Endothelial cell of umbilical vein (primary cell): Measurements from ENCODE around the gene RAP1GAP2. TPM values are rescaled to one million over a fixed set of nuclear protein-coding genes. Genes with fewer than 3 reads are reported as not detected.

Experiments used
- BruUV-seq: library from RNA; stranded (reverse); fragments of 400-500 nt; replicated peaks from 2 replicates; lab custom pipeline; 2021; lab: Mats Ljungman, UMichigan
- CTCF ChIA-PET: fragments of 300-600, 350-600 bp; sonication (Branson Sonifier 250); formaldehyde crosslinking; loops from one replicate; lab custom pipeline; 2021; ENCODE audit warnings: antibody characterized with exemption, inconsistent platforms; lab: Charles Lee
- POLR2A ChIA-PET: fragments of 300-600, 350-600 bp; sonication (Branson Sonifier 250); formaldehyde crosslinking; loops from one replicate; lab custom pipeline; 2021; ENCODE audit warnings: antibody characterized with exemption, inconsistent platforms; lab: Charles Lee
- DNase-seq: peaks from one replicate; pipeline ENCODE4 v3.0.0-alpha.2; 2011; ENCODE audit warnings: low read depth, low spot score
- FAIRE-seq: peaks from 2 replicates; lab custom pipeline; 2011; peaks lifted over from hg19 to GRCh38; lab: Jason Lieb, UNC
- H2AFZ ChIP-seq: 2 replicates; pipeline ENCODE4 v1.6.0; 2012; ENCODE audit warnings: low read depth, low read length, control low read depth, inconsistent platforms
- H3K27ac ChIP-seq: 2 replicates; pipeline ENCODE4 v1.5.1; 2011; ENCODE audit warnings: low read depth, mild to moderate bottlenecking, control low read depth, low read length, moderate library complexity; ENCODE audit not compliant: insufficient read depth
- H3K27me3 ChIP-seq, 2 experiments: 2 replicates each; pipeline versions ENCODE4 v1.6.0 to v1.6.1; 2011; ENCODE audit warnings: low read length in 2 of 2, mixed read lengths in 1 of 2; ENCODE audit not compliant: control insufficient read depth in 2 of 2, insufficient read depth in 2 of 2
- H3K36me3 ChIP-seq, 2 experiments: 2 replicates in 1 of 2; 3 replicates in 1 of 2; pipeline ENCODE4 v1.5.1; 2011; ENCODE audit warnings: low read length in 2 of 2, mild to moderate bottlenecking in 1 of 2, moderate library complexity in 1 of 2; ENCODE audit not compliant: control insufficient read depth in 2 of 2, insufficient read depth in 2 of 2; ENCODE audit errors: extremely low read depth in 1 of 2
- H3K4me1 ChIP-seq: 3 replicates; pipeline ENCODE4 v1.5.1; 2011; ENCODE audit warnings: mild to moderate bottlenecking, low read length; ENCODE audit not compliant: control insufficient read depth, insufficient read depth; ENCODE audit errors: extremely low read depth
- H3K4me2 ChIP-seq: 2 replicates; pipeline ENCODE4 v1.6.1; 2011; ENCODE audit warnings: low read length, control low read depth, mixed read lengths; ENCODE audit not compliant: insufficient read depth
- H3K4me3 ChIP-seq, 3 experiments: fragments of 200-600 bp in 1 of 3; sonication (generic), shearing (Covaris generic) in 1 of 3; replicated peaks in 1 of 3; 2 replicates each; pipeline ENCODE4 v1.5.1; 2011 to 2016; ENCODE audit warnings: control low read depth in 3 of 3, low read length in 3 of 3, mild to moderate bottlenecking in 2 of 3, inconsistent platforms in 1 of 3, low read depth in 1 of 3, moderate library complexity in 1 of 3; ENCODE audit not compliant: insufficient read depth in 1 of 3
- H3K79me2 ChIP-seq: 2 replicates; pipeline ENCODE4 v1.6.0; 2012; ENCODE audit warnings: low read length, inconsistent platforms; ENCODE audit not compliant: control insufficient read depth, insufficient read depth
- H3K9ac ChIP-seq: replicated peaks from 2 replicates; pipeline ENCODE3; 2011; ENCODE audit warnings: low read length, control low read depth; ENCODE audit not compliant: insufficient read depth; ENCODE audit errors: extremely low read depth
- H3K9me1 ChIP-seq: replicated peaks from 3 replicates; pipeline ENCODE4 v1.6.0; 2011; ENCODE audit warnings: mild to moderate bottlenecking, low read length; ENCODE audit not compliant: control insufficient read depth, insufficient read depth; ENCODE audit errors: extremely low read depth
- H3K9me3 ChIP-seq: replicated peaks from 2 replicates; pipeline ENCODE4 v1.5.1; 2012; ENCODE audit warnings: low read length, inconsistent platforms; ENCODE audit not compliant: control insufficient read depth, insufficient read depth
- H4K20me1 ChIP-seq: replicated peaks from 2 replicates; pipeline ENCODE3; 2011; ENCODE audit warnings: mild to moderate bottlenecking, low read length; ENCODE audit not compliant: control insufficient read depth, insufficient read depth; ENCODE audit errors: extremely low read depth
- EZH2 ChIP-seq: IDR thresholded peaks from 2 replicates; pipeline ENCODE4 v1.6.1; 2012; ENCODE audit warnings: borderline replicate concordance, low read depth, mild to moderate bottlenecking, moderate library complexity, low read length, inconsistent platforms; ENCODE audit not compliant: severe bottlenecking
- FOS ChIP-seq: IDR thresholded peaks from 2 replicates; pipeline ENCODE4 v1.6.1; 2011; ENCODE audit warnings: mild to moderate bottlenecking, low read length, moderate library complexity, borderline replicate concordance; ENCODE audit not compliant: insufficient read depth
- JUN ChIP-seq: IDR thresholded peaks from 2 replicates; pipeline ENCODE4 v1.6.1; 2011; ENCODE audit warnings: borderline replicate concordance, low read depth; ENCODE audit not compliant: insufficient read length, insufficient read depth
- MYC ChIP-seq: IDR thresholded peaks from one replicate; pipeline ENCODE4 v1.6.1; 2011; ENCODE audit warnings: mild to moderate bottlenecking, low read depth, low read length
- POLR2AphosphoS5 ChIP-seq: IDR thresholded peaks from 2 replicates; pipeline ENCODE4 v1.6.1; 2012; ENCODE audit warnings: low read depth, mild to moderate bottlenecking, control low read depth, low read length, moderate library complexity; ENCODE audit not compliant: insufficient read depth
- dilution Hi-C: fragments of 300-500 bp; cut with MboI; formaldehyde crosslinking; loops from one replicate; pipeline ENCODE4 v1.15.0; 2019; ENCODE audit warnings: low sequenced_read_pairs; ENCODE audit not compliant: extremely low pct_ligation_motif_present
- intact Hi-C: fragments of 100-400 bp; cut with micrococcal nuclease; formaldehyde crosslinking; loops from one replicate; pipeline ENCODE4 v1.10.0; 2022
- polyA plus RNA-seq, 4 experiments: library from polyadenylated mRNA; depleted of rRNA in 3 of 4; stranded (reverse) in 3 of 4; unstranded in 1 of 4; fragments of >200 nt; gene quantifications; 2 replicates each; pipeline versions ENCODE4 v1.2.1 to v1.2.3, GENCODE V29; 2011 to 2012; ENCODE audit warnings: missing spikeins in 1 of 4
- total RNA-seq: library from RNA; stranded (reverse); gene quantifications from 2 replicates; pipeline ENCODE4 v1.2.3, GENCODE V29; 2021
- TF ChIP-seq, protein P1 (sequence below): IDR thresholded peaks from 2 replicates; pipeline ENCODE4 v1.6.1; 2011; ENCODE audit not compliant: insufficient read depth, insufficient read length

Gene RAP1GAP2
- total and polyA plus RNA-seq, 2 donors (not counting 3 experiments of a cell fraction or from before 2014, with no cell fraction given) = 1.4 to 3.6 TPM

GRCh38 chr17:2962729-2963128, 166.5 kb downstream of the RAP1GAP2 start:
- POLR2A ChIA-PET = no interaction called here

DNA sequence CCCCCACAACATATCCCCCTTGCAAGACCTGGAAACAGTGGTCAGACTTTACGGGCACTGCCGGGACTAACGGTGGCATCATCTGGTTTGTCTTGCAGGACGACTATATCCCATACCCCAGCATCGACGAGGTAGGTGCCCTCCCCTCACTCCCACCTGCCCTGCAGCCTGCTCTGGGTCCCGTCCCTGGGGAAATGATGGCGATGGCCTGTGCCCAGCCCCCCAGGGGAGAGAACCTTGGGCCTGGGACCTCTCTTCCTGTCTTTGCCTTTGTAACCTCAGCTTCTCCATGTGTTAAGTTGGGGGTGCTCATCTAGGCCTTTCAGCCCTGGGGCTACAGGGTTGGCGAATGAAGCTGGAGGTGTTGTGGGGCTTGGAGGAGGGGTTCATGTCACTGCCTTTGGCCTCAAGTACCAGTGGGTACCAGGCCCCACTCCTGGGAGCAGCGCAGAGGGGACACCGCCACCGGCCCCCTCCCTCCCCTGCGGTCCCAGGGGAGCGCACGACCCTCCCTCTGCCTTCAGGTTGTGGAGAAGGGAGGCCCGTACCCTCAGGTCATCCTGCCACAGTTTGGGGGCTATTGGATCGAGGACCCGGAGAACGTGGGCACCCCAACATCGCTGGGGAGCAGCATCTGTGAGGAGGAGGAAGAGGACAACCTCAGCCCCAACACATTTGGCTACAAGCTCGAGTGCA, 167.2 kb downstream of the RAP1GAP2 start:
- no peak overlapping the region for H3K9ac ChIP-seq
- ChIA-PET CTCF (interaction anchor here (0.9 kb wide), 1 partner anchor 26 kb away, joined by 3 read pairs; no protein-coding TSS in a partner anchor), POLR2A (interaction anchor here (0.6 kb wide), 1 partner anchor 78 kb away, joined by 5 read pairs; no protein-coding TSS in a partner anchor)
- H3K36me3 ChIP-seq = no peaks in the 10 kb centered on the region
- TF ChIP-seq MYC = no peak
- TF ChIP-seq FOS = no peak
- TF ChIP-seq EZH2 = no peak
- TF ChIP-seq, protein P1, sequence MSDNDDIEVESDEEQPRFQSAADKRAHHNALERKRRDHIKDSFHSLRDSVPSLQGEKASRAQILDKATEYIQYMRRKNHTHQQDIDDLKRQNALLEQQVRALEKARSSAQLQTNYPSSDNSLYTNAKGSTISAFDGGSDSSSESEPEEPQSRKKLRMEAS = no peak
- H3K4me2 ChIP-seq = no peak overlapping the region
- dilution Hi-C loops (no loop called here), intact Hi-C loops (no loop called here)
- DNase-seq (no peak), FAIRE-seq (no peak)
- no peak overlapping the region for H3K4me3 ChIP-seq
- no peaks in the 10 kb centered on the region for H3K9me1 ChIP-seq
- no peaks in the 10 kb centered on the region for H4K20me1 ChIP-seq
- no peaks in the 10 kb centered on the region for H3K9me3 ChIP-seq
- no peak overlapping the region for H3K27ac ChIP-seq
- no peak overlapping the region for H2AFZ ChIP-seq
- H3K27me3 ChIP-seq = peaks cover 2 to 9% of the 10 kb centered on the region in 2 experiments
- peaks cover 11% of the 10 kb centered on the region for H3K4me1 ChIP-seq
- no TSS peak for BruUV-seq
- H3K79me2 ChIP-seq = no peaks in the 10 kb centered on the region

More at GRCh38 chr17:2962729-2963128, 166.5 kb downstream of the RAP1GAP2 start:
- no TSS peak for BruUV-seq
- CTCF ChIA-PET = no interaction called here
- Histone ChIP-seq H3K79me2 (no peaks in the 10 kb centered on the region), H3K9me1 (no peaks in the 10 kb centered on the region), H3K9ac (no peak overlapping the region), H3K4me1 (peaks cover 16% of the 10 kb centered on the region), H3K4me2 (no peak overlapping the region), H3K27ac (no peak overlapping the region), H4K20me1 (no peaks in the 10 kb centered on the region), H3K36me3 (no peaks in the 10 kb centered on the region), H3K27me3 (peaks cover under 1 to 8% of the 10 kb centered on the region in 2 experiments), H3K9me3 (no peaks in the 10 kb centered on the region), H3K4me3 (no peak overlapping the region), H2AFZ (no peak overlapping the region)
- TF ChIP-seq POLR2AphosphoS5 (no peak), JUN (no peak)
- intact Hi-C loops = no loop called here
- DNase-seq (no peak), FAIRE-seq (no peak)
- dilution Hi-C loops = no loop called here
